DOHH2 (cell line): Measurements from ENCODE around the gene TCFL5.
A peak's percentile ranks its signal among the peaks of the same experiment; 100 is the strongest.

Experiments
- H3F3A ChIP-seq: fragments of 200-600 bp; sonication (generic), shearing (Covaris generic); 2 replicates; pipeline ENCODE4 v1.6.0; 2016; ENCODE audit warnings: antibody characterized with exemption, mild to moderate bottlenecking; ENCODE audit not compliant: control insufficient read depth, insufficient read depth
- H3K27ac ChIP-seq: fragments of 200-600 bp; sonication (generic); 2 replicates; pipeline ENCODE4 v1.5.1; 2014; ENCODE audit warnings: low read depth, mild to moderate bottlenecking, low read length, moderate library complexity
- H3K27me3 ChIP-seq: fragments of 200-600 bp; sonication (generic); 2 replicates; pipeline ENCODE4 v1.6.1; 2014; ENCODE audit warnings: mild to moderate bottlenecking, low read length, mixed read lengths; ENCODE audit not compliant: control insufficient read depth
- H3K36me3 ChIP-seq: fragments of 200-600 bp; sonication (generic); 2 replicates; pipeline ENCODE4 v1.6.1; 2014; ENCODE audit warnings: mild to moderate bottlenecking, low read length, moderate library complexity, mixed read lengths; ENCODE audit not compliant: control insufficient read depth
- H3K4me1 ChIP-seq: fragments of 200-600 bp; sonication (generic); 2 replicates; pipeline ENCODE4 v1.6.1; 2014; ENCODE audit warnings: mild to moderate bottlenecking, low read length, mixed read lengths; ENCODE audit not compliant: control insufficient read depth
- H3K4me2 ChIP-seq: fragments of 200-600 bp; sonication (generic); 2 replicates; pipeline ENCODE4 v1.6.0; 2014; ENCODE audit warnings: mild to moderate bottlenecking, low read length, moderate library complexity
- H3K4me3 ChIP-seq: fragments of 200-600 bp; sonication (generic); 2 replicates; pipeline ENCODE4 v1.5.1; 2014; ENCODE audit warnings: mild to moderate bottlenecking, low read length, mixed read lengths
- H3K79me2 ChIP-seq: fragments of 200-600 bp; sonication (generic); 2 replicates; pipeline ENCODE4 v1.6.1; 2014; ENCODE audit warnings: mild to moderate bottlenecking, low read length, mixed read lengths; ENCODE audit not compliant: control insufficient read depth
- H3K9me2 ChIP-seq: fragments of 200-600 bp; sonication (generic); replicated peaks from 2 replicates; pipeline ENCODE4 v1.6.1; 2014; ENCODE audit warnings: mild to moderate bottlenecking, low read length, mixed read lengths; ENCODE audit not compliant: control insufficient read depth
- H3K9me3 ChIP-seq: fragments of 200-600 bp; sonication (generic); 2 replicates; pipeline ENCODE4 v1.6.1; 2014; ENCODE audit warnings: antibody characterized with exemption, low read length, mixed read lengths; ENCODE audit not compliant: control insufficient read depth, insufficient read depth
- H4K20me1 ChIP-seq: fragments of 200-600 bp; sonication (generic); 2 replicates; pipeline ENCODE4 v1.6.0; 2014; ENCODE audit warnings: low read depth, mild to moderate bottlenecking, antibody characterized with exemption, low read length, moderate library complexity; ENCODE audit not compliant: control insufficient read depth, insufficient read depth
- EZH2phosphoT487 ChIP-seq: fragments of 200-600 bp; sonication (generic); IDR thresholded peaks from 2 replicates; pipeline ENCODE4 v1.6.1; 2017; ENCODE audit warnings: borderline replicate concordance, mild to moderate bottlenecking, antibody characterized with exemption, low read length, moderate library complexity, mixed read lengths
- TF ChIP-seq, protein P1 (sequence below): fragments of 200-600 bp; sonication (generic); IDR thresholded peaks from one replicate; pipeline ENCODE4 v1.5.1; 2014; ENCODE audit warnings: antibody characterized with exemption, mild to moderate bottlenecking, low read depth, low read length; ENCODE audit not compliant: poor library complexity, severe bottlenecking

TCFL5 gene

DNA sequence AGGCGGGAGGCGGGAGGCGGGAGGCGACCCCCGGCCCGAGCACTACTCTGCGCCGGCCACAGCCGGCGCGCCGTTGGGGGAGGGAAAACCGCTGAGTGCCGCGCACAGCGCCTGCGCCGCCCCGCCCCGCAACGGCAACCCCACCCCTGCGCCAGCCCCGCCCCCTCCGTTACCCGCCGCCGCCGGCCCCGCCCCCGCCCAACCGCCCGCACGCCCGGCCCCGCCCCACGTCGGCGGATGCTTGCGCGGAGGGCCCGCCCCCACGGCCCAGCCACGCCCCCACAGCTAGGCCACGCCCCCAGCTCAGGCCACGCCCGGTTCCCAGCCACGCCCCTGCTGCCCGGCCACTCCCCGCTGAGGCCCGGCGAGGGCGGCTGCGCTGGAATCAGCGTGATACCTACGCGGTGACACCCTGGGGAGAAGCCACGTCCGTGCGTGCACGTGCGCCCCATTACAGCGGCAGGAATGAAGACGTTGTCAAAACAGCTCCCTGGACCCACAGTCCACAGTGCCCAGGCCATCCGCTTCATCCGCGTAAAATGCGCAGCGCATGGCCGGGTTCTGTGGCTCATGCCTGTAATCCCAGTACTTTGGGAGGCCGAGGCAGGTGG, at the start of gene TCFL5:
Gene TCFL5, minus strand, starts transcription at position 97 of the 611 bp plus-strand sequence. CDS start 152 bp downstream, outside the sequence.
- H3K9me2 ChIP-seq: no peaks in the 10 kb centered on the region
- H3K4me1 ChIP-seq: peaks cover 30% of the 10 kb centered on the region
- TF ChIP-seq EZH2phosphoT487: no peak
- TF ChIP-seq, protein P1, sequence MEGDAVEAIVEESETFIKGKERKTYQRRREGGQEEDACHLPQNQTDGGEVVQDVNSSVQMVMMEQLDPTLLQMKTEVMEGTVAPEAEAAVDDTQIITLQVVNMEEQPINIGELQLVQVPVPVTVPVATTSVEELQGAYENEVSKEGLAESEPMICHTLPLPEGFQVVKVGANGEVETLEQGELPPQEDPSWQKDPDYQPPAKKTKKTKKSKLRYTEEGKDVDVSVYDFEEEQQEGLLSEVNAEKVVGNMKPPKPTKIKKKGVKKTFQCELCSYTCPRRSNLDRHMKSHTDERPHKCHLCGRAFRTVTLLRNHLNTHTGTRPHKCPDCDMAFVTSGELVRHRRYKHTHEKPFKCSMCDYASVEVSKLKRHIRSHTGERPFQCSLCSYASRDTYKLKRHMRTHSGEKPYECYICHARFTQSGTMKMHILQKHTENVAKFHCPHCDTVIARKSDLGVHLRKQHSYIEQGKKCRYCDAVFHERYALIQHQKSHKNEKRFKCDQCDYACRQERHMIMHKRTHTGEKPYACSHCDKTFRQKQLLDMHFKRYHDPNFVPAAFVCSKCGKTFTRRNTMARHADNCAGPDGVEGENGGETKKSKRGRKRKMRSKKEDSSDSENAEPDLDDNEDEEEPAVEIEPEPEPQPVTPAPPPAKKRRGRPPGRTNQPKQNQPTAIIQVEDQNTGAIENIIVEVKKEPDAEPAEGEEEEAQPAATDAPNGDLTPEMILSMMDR: no peak
- peak within 1 kb of the TSS; percentile 59 for H3K4me3 ChIP-seq
- no peaks in the 10 kb centered on the region for H3K27me3 ChIP-seq
- no peaks in the 10 kb centered on the region for H3K9me3 ChIP-seq
- no peak within 1 kb of the TSS for H3K27ac ChIP-seq
- H3F3A ChIP-seq: no peaks in the 10 kb centered on the region
- H4K20me1 ChIP-seq: no peaks in the 10 kb centered on the region
- H3K36me3 ChIP-seq: peaks cover 12% of the 10 kb centered on the region
- H3K4me2 ChIP-seq: peak within 1 kb of the TSS; percentile 65
- peaks cover 15% of the 10 kb centered on the region for H3K79me2 ChIP-seq

DNA sequence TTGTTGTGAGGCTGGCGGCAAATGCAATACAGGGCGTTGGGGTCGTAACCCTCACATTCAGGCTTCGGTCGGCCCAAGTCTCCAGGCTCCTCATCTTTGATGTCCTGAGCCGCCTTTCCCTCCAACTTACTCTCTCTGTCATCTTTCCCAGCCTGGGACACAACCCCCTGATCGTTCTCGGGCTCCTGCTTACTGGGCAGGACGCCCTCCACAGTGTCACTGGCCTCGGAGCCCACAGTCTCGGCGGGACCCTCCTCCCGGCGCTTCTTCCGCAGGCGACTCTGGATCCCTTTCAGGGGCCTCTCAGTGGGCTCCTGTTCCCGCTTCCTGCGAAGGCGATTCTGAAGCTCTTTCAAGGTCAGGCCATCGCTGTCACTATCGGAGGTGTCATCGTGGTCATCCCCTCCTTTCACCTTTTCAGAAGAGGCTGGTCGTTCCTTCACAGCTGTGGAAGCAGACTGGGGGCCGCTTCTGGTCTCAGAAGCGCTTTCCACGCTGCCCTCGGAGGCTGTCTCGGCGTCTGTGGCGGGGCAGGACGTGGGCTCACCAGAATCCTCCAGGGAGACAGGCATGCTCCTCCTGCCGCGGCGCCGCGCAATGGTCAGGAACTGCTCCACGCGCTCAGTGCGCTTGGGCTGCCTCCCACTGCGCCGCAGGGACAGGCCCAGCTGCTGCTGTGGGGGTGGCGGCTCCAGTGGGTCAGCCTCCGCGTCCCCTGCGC, 49.3 kb upstream of the TCFL5 start:
- Histone ChIP-seq H3K79me2 (peaks cover 97% of the 10 kb centered on the region), H3K36me3 (peaks cover 92% of the 10 kb centered on the region), H3K4me2 (no peak overlapping the region), H3K4me3 (no peak overlapping the region), H3K27ac (no peak overlapping the region), H3K9me2 (no peaks in the 10 kb centered on the region), H3K9me3 (no peaks in the 10 kb centered on the region), H4K20me1 (peaks cover 38% of the 10 kb centered on the region), H3K27me3 (no peaks in the 10 kb centered on the region), H3F3A (peaks cover 3% of the 10 kb centered on the region), H3K4me1 (no peaks in the 10 kb centered on the region)
- TF ChIP-seq EZH2phosphoT487: no peak
- TF ChIP-seq, protein P1: no peak

DNA sequence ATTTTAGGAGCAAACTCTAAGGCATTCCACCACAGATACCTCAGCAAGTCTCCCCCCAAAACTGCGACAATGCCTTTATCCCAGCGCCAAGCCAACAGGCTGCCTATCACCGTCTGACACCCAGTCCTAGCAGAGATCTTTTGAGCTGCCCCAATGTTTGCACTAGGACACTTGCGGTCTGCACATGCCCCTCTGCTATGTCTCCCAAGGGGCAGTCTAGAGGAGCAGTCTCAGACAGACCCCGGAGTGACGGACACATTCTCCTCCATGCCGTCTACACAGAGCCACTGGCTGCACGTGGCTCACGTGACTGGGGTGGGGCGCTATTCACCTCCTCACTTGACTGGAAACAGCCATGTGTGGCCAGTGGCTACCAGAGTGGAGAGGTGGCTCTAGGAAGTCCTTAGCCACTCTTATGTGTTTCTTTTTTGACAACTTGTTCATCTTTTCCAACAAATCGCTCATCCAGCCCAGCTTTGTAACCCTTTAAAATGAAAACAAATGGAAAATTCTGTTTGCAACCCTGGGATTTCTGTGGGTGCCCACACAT, 48.7 kb upstream of the TCFL5 start:
- H3K4me1 ChIP-seq: no peaks in the 10 kb centered on the region
- H3K36me3 ChIP-seq: peaks cover 92% of the 10 kb centered on the region
- no peaks in the 10 kb centered on the region for H3K9me3 ChIP-seq
- no peak overlapping the region for H3K4me2 ChIP-seq
- H3K27me3 ChIP-seq: no peaks in the 10 kb centered on the region
- peaks cover 33% of the 10 kb centered on the region; the same call in 1 of the 2 replicates for H4K20me1 ChIP-seq
- no peak overlapping the region for H3K27ac ChIP-seq
- H3F3A ChIP-seq: peaks cover 3% of the 10 kb centered on the region
- no peaks in the 10 kb centered on the region for H3K9me2 ChIP-seq
- TF ChIP-seq, protein P1: no peak
- no peak for TF ChIP-seq EZH2phosphoT487
- no peak overlapping the region for H3K4me3 ChIP-seq
- peaks cover 91% of the 10 kb centered on the region for H3K79me2 ChIP-seq
